ENCODE results near the gene UFSP2. TPM values are rescaled to one million over a fixed set of nuclear protein-coding genes. Genes with fewer than 3 reads are reported as not detected.

The UFSP2 gene
- total RNA-seq, 1 donor from 2014 or later: 36.1 TPM

GRCh38 chr4:185429660-185430059 lies 3.9 kb upstream of the UFSP2 start:
- TF ChIP-seq, protein P1, sequence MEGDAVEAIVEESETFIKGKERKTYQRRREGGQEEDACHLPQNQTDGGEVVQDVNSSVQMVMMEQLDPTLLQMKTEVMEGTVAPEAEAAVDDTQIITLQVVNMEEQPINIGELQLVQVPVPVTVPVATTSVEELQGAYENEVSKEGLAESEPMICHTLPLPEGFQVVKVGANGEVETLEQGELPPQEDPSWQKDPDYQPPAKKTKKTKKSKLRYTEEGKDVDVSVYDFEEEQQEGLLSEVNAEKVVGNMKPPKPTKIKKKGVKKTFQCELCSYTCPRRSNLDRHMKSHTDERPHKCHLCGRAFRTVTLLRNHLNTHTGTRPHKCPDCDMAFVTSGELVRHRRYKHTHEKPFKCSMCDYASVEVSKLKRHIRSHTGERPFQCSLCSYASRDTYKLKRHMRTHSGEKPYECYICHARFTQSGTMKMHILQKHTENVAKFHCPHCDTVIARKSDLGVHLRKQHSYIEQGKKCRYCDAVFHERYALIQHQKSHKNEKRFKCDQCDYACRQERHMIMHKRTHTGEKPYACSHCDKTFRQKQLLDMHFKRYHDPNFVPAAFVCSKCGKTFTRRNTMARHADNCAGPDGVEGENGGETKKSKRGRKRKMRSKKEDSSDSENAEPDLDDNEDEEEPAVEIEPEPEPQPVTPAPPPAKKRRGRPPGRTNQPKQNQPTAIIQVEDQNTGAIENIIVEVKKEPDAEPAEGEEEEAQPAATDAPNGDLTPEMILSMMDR (IDR thresholded peaks at IDR 0.05; ENCODE audit: unreplicated experiment): no peak
- no peak overlapping the region for H3K4me3 Mint-ChIP-seq
- H3K4me1 Mint-ChIP-seq: peaks cover 6% of the 10 kb centered on the region
- no peaks in the 10 kb centered on the region for H3K36me3 Mint-ChIP-seq
- no peak overlapping the region for H3K27ac Mint-ChIP-seq
- no peaks in the 10 kb centered on the region for H3K9me3 Mint-ChIP-seq
- H3K27me3 Mint-ChIP-seq (ENCODE audit: low read depth): no peaks in the 10 kb centered on the region
- DNase-seq (ENCODE audit: low spot score in 2 of 2, unreplicated experiment in 2 of 2): no peak

DNA sequence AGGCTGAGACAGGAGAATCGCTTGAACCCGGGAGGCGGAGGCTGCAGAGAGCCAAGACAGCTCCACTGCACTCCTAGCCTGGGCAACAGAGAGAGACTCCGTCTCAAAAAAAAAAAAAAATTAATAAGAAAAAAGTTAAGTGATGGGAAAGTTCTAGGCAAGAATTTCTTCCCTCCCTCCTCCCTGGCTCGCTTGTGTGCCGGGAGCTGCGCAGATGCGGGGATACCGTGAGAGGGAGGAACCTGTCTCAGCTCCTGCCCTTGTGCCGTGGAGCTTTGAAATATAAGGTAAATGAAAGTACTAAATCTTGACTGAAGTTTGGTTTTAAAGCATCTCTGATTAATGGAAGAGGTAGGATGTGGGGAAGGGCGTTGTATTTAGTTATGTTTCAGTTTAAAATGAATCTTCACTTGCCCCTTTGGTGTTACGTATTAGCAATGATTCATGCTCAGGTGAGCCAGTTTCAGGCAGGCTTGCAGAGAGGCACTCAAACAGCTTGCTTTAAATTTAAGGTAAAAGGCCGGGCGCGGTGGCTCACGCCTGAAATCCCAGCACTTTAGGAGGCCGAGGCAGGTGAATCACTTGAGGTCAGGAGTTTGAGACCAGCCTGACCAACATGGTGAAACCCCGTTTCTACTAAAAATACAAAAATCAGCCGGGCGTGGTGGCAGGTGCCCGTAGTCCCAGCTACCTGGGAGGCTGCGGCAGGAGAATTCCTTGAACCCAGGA lies 1.4 kb upstream of the UFSP2 start:
- Mint-ChIP-seq H3K4me1 (peaks cover 20% of the 10 kb centered on the region), H3K4me3 (peak overlapping the region; percentile 85), H3K36me3 (no peaks in the 10 kb centered on the region), H3K9me3 (no peaks in the 10 kb centered on the region), H3K27me3 (ENCODE audit: low read depth) (no peaks in the 10 kb centered on the region), H3K27ac (no peak overlapping the region)
- DNase-seq (ENCODE audit: low spot score in 2 of 2, unreplicated experiment in 2 of 2): no peak
- TF ChIP-seq, protein P1 (IDR thresholded peaks at IDR 0.05; ENCODE audit: unreplicated experiment): no peak

DNA sequence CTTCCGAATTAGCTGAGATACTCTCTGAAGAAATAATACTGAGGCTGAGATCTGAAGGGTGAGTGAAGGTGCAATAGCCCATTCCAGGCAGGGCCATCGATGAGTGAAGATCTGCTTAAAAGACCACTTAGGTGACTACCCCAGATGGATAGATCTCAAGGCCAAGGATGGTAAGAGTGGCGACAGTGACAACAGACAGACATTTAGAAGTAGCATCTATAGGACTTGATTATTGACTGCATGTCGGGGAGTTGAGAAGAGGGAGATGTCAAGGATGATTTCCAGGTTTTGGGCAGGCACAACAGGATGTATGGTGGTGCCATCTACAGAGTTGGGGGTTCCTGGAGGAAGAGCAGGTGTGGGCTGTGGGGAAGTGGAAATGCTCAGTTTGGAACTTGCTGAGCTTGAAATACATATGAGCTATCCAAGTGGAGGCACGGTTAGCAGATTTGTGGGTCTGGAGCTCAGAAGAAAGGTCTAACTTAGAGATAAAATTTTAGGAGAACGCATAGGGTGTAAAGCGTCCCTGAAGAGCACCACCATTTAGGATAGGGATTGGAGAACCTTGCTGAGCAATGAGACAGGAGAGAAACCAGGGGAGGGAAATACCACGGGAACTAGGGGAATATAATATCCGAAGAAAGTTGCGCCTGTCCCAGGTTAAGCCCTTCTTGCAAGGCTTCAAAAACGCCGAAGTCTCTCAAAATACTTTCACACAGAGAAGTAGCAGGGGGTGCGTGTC lies 688 bp downstream of the UFSP2 start:
- H3K36me3 Mint-ChIP-seq: peaks cover 1% of the 10 kb centered on the region
- DNase-seq (ENCODE audit: low spot score in 2 of 2, unreplicated experiment in 2 of 2): no peak
- no peaks in the 10 kb centered on the region for H3K9me3 Mint-ChIP-seq

GRCh38 chr4:185421366-185422124 lies 4.2 kb downstream of the UFSP2 start:
- H3K4me3 Mint-ChIP-seq: no peak overlapping the region
- TF ChIP-seq, protein P1 (IDR thresholded peaks at IDR 0.05; ENCODE audit: unreplicated experiment): no peak
- DNase-seq (ENCODE audit: low spot score in 2 of 2, unreplicated experiment in 2 of 2): no peak
- no peaks in the 10 kb centered on the region for H3K9me3 Mint-ChIP-seq
- peaks cover 17% of the 10 kb centered on the region for H3K36me3 Mint-ChIP-seq
- no peak overlapping the region for H3K27ac Mint-ChIP-seq
- peaks cover 25% of the 10 kb centered on the region for H3K4me1 Mint-ChIP-seq
- no peaks in the 10 kb centered on the region for H3K27me3 Mint-ChIP-seq (ENCODE audit: low read depth)

More for the DNA sequence above, 688 bp downstream of the UFSP2 start:
- TF ChIP-seq, protein P1 (IDR thresholded peaks at IDR 0.05; ENCODE audit: unreplicated experiment): no peak
- no peaks in the 10 kb centered on the region for H3K27me3 Mint-ChIP-seq (ENCODE audit: low read depth)
- peak overlapping the region; percentile 85 for H3K4me3 Mint-ChIP-seq
- peaks cover 25% of the 10 kb centered on the region for H3K4me1 Mint-ChIP-seq
- peak overlapping the region; percentile 100 for H3K27ac Mint-ChIP-seq

- Mint-ChIP-seq H3K4me3 (no peak overlapping the region), H3K4me1 (peaks cover 4% of the 10 kb centered on the region), H3K27me3 (ENCODE audit: low read depth) (no peaks in the 10 kb centered on the region), H3K9me3 (no peaks in the 10 kb centered on the region), H3K27ac (no peak overlapping the region), H3K36me3 (peaks cover 31% of the 10 kb centered on the region)
- TF ChIP-seq, protein P1 (IDR thresholded peaks at IDR 0.05; ENCODE audit: unreplicated experiment): no peak
- DNase-seq (ENCODE audit: low spot score in 2 of 2, unreplicated experiment in 2 of 2): no peak
Observed at GRCh38 chr4:185416955-185417354, 8.8 kb downstream of the UFSP2 start.

Measured in mesothelial cell of epicardium (in vitro differentiated cells).